ENCODE measurements around the gene EHD4.

DNA sequence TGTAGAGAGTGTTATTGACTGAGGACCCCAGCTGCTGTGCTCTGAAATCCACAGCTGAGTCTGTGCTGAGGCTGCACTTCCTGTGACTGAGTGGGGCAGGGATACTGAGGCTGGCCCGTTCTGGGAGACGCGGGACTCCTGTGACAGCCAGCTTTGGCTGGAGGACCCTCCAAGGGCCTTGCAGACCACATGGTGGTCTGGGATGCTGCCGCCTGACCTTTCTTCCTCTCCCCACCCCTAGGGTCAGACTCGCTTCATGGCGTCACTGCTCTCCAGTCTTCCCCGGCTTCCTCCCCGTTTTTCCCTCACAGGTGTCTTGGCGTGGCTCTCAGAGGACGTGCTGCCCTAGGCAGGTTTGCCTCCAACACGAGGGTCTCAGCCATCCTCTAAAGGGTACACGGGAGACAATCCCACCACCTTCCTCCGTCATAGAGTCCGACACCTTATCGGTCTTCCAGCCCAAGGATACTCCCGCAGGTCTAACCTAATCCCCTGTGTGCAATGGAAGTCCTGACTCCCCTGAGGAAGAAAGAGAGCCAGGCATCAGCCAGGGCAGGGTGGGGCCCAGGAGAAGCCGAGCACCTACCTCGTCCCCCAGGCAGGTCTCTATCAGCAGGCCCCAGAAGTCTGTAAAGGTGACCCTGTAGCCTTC lies 19.9 kb upstream of the EHD4 start:
- TF ChIP-seq, protein P1, sequence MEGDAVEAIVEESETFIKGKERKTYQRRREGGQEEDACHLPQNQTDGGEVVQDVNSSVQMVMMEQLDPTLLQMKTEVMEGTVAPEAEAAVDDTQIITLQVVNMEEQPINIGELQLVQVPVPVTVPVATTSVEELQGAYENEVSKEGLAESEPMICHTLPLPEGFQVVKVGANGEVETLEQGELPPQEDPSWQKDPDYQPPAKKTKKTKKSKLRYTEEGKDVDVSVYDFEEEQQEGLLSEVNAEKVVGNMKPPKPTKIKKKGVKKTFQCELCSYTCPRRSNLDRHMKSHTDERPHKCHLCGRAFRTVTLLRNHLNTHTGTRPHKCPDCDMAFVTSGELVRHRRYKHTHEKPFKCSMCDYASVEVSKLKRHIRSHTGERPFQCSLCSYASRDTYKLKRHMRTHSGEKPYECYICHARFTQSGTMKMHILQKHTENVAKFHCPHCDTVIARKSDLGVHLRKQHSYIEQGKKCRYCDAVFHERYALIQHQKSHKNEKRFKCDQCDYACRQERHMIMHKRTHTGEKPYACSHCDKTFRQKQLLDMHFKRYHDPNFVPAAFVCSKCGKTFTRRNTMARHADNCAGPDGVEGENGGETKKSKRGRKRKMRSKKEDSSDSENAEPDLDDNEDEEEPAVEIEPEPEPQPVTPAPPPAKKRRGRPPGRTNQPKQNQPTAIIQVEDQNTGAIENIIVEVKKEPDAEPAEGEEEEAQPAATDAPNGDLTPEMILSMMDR (IDR thresholded peaks at IDR 0.05), result no peak
- TF ChIP-seq POLR2A (IDR thresholded peaks at IDR 0.05), result no peak
- TF ChIP-seq EP300 (IDR thresholded peaks at IDR 0.05), result no peak
